GM13976 (cell line): ENCODE results near the gene MYL5.

Source experiments
- DNase-seq: peaks from one replicate; pipeline ENCODE4 v3.0.0; 2012; ENCODE audit warnings: low spot score
- CTCF ChIP-seq: IDR thresholded peaks from 2 replicates; pipeline ENCODE4 v1.5.1; 2012; ENCODE audit warnings: borderline replicate concordance, mild to moderate bottlenecking; ENCODE audit not compliant: insufficient read depth; ENCODE audit errors: extremely low read depth, missing control alignments, control extremely low read depth
- in situ Hi-C: fragments of 300-500 bp; cut with MboI; formaldehyde crosslinking; loops from one replicate; pipeline ENCODE4 v1.12.0; 2022; ENCODE audit warnings: low sequenced_read_pairs, mixed read lengths, inconsistent platforms; ENCODE audit not compliant: unreplicated experiment

MYL5 gene

GRCh38 chr4:663438-664428 is 10.6 kb upstream of the MYL5 start:
- in situ Hi-C loops: no loop called here
- no peak for TF ChIP-seq CTCF
- DNase-seq: peak; percentile 90

GRCh38 chr4:664713-665231 is 9.6 kb upstream of the MYL5 start:
- in situ Hi-C loops: no loop called here
- DNase-seq: no peak
- TF ChIP-seq CTCF: no peak

- in situ Hi-C loops: no loop called here
- TF ChIP-seq CTCF: no peak
Measured at GRCh38 chr4:665381-665750, 9.0 kb upstream of the MYL5 start.

GRCh38 chr4:665751-666435 is 8.4 kb upstream of the MYL5 start:
- in situ Hi-C loops: no loop called here
- no peak for TF ChIP-seq CTCF
- DNase-seq: no peak

More at GRCh38 chr4:665381-665750, 9.0 kb upstream of the MYL5 start:
- DNase-seq: no peak

GRCh38 chr4:666436-666810 is 7.9 kb upstream of the MYL5 start:
- in situ Hi-C loops: no loop called here
- no peak for TF ChIP-seq CTCF
- no peak for DNase-seq

- in situ Hi-C loops: no loop called here
- DNase-seq: no peak
- no peak for TF ChIP-seq CTCF
Measured at GRCh38 chr4:666822-667544, 7.4 kb upstream of the MYL5 start.
